Suppressor macrophage treated with lipopolysaccharide for 4 hours (primary cell): ENCODE data around the gene DGKH.
"Not testable (repeated sequence)": the region's sequence is repeated elsewhere in the genome, so short reads cannot be mapped to it uniquely, and the experiment has no call there.

Source experiments
- DNase-seq: peaks from one replicate; pipeline ENCODE4 v3.0.0-alpha.2; 2020

DGKH gene

DNA sequence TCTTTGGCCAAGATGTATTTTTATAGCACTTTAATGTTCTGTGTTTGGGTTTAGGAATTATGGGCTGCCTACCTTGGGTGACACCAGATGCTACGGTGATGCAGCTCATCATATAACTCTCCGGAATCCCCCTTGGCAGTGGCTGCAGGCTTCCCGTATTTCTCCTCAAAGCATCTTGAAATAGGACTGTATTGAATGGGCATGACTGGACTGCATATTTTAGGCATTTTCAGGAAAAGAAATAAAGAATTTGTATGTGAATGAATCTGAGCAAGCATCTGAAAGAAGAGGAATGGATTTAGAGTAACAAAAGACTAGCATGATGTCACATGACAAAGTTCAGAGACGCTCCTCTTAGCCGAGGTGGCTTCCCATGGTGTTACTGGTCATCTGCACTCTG, 70.6 kb downstream of the DGKH start:
- DNase-seq = no peak

GRCh38 chr13:42119875-42120274, 71.4 kb downstream of the DGKH start:
- no peak for DNase-seq

DNA sequence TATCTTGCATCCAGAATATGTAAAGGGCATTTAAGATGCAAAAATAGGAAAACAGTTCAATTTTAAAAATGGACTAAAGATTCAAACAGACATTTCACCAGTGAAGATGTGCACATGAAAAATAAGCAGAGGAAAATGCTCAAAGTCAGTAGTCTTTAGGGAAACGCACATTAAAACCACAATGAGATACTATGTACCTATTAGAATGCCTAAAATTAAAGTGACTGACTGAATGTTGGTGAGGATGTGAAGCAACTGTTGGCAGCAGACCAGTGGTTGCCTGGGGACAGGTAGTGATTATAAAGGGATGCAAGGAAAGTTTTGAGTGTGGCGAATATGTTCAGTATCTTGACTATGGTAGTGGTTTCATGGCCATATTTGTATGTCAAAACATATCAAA, 75.2 kb downstream of the DGKH start:
- no peak for DNase-seq

- no peak for DNase-seq
These were observed 76.6 kb downstream of the DGKH start for GRCh38 chr13:42125046-42125445.

GRCh38 chr13:42127047-42127446, 78.6 kb downstream of the DGKH start:
- no peak for DNase-seq

DNA sequence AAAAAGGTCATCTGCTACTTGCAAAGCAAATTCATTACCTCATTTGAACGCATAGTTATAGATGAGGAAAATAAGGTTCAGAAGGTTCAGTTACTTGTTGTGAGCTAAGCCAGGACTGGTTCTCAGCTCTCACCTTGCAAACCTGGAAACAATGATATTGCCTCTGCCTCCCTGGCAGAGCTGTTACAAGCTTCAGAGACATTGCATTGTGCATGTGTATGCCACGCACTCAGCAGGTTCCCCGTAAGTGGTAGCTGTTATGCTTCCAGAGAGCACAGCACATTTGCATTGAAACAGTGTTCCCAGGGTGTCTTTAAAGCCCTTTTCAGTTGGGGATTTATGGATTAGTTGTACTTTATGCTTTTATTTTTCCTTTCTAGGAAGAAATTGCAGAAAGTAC, 80.6 kb downstream of the DGKH start:
- no peak for DNase-seq

DNA sequence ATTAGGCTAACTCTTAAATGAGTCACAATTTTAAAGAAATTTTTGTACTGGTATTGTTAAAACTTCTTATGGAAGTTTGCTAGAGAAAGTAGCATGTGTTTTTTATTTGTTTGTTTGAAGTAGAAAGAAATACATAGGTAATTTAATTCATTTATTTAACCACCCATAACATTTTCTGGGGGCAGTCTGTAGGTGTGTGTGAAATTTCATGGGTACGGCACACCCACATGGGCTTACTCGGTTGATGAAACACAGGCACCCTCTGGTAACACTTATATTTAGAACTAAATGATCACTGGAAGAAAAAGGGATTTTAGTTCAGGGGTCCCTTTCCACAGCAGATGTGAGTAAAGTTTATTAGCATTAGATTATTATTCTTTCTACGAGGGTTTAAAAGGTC, 88.1 kb downstream of the DGKH start:
- no peak for DNase-seq

GRCh38 chr13:42137856-42138537, 89.5 kb downstream of the DGKH start:
- no peak for DNase-seq

GRCh38 chr13:42140494-42140893, 92.0 kb downstream of the DGKH start:
- DNase-seq = no peak

- not testable (repeated sequence) for DNase-seq
These were observed 92.6 kb downstream of the DGKH start for GRCh38 chr13:42141052-42141451.

DNA sequence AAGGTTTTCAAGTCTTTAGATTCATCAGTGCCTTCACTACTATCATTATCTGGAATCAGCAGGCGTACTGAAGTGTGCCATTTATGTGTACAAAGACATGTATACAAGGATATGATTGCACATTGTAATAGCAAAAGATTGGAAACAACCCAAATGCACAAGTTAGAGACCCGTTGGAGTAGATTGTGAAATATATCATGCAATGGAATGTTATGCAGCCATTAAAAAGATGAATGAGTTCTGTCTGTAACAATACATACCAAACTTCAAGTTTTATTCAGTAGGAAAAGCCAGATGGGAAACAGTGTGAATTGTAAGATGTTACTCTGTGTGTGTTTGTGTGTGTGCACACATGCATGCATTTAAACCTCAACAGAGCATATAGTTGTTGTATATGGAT, 97.9 kb downstream of the DGKH start:
- DNase-seq = no peak

- peak; percentile 8 for DNase-seq
These were observed 100.1 kb downstream of the DGKH start for GRCh38 chr13:42148538-42148937.

- DNase-seq = peak; percentile 70
These were observed 100.7 kb downstream of the DGKH start for GRCh38 chr13:42149136-42149535.

DNA sequence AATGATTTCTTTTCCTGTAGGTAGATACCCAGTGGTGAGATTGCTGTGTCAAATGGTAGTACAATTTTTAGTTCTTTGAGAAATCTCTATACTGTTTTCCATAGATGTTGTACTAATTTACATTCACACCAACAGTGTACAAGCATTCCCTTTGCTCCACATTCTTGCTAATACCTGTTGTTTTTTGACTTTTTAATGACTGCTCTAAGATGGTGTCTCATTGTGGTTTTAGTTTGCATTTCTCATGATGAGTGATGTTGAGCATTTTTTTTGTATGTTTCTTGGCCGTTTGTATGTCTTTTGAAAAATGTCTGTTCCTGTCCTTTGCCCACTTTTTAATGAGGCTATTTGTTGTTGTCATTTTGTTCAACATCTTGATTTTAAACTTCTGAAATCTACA, 103.3 kb downstream of the DGKH start:
- no peak for DNase-seq

- no peak for DNase-seq
These were observed 104.0 kb downstream of the DGKH start for GRCh38 chr13:42152495-42152894.

GRCh38 chr13:42153199-42154113, 105.0 kb downstream of the DGKH start:
- peak; percentile 52 for DNase-seq

DNA sequence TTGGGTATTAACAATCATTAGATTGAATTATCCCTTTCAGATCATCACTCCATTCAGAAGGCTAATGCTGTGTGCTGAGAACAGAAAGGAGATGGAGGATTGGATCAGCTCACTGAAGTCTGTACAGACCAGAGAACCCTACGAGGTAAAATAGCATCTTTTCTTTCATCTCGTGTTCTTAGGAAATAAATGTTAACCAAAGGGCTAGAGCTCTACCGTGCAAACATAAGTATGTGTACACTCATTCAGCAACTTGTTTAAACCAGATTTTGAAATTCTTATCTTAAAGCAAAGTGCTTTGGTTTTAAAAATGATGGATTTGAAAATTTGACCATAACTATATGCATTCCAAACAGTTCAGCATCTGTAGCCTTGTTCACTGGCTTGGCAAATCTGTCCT, 106.8 kb downstream of the DGKH start:
- DNase-seq = no peak

DNA sequence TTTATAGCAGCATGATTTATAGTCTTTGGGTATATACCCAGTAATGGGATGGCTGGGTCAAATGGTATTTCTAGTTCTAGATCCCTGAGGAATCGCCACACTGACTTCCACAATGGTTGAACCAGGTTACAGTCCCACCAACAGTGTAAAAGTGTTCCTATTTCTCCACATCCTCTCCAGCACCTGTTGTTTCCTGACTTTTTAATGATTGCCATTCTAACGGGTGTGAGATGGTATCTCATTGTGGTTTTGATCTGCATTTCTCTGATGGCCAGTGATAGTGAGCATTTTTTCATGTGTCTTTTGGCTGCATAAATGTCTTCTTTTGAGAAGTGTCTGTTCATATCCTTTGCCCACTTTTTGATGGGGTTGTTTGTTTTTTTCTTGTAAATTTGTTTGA, 114.9 kb downstream of the DGKH start:
- DNase-seq = not testable (repeated sequence)

GRCh38 chr13:42163910-42164309, 115.5 kb downstream of the DGKH start:
- not testable (repeated sequence) for DNase-seq

- DNase-seq = no peak
These were observed 116.2 kb downstream of the DGKH start for GRCh38 chr13:42164557-42165125.

DNA sequence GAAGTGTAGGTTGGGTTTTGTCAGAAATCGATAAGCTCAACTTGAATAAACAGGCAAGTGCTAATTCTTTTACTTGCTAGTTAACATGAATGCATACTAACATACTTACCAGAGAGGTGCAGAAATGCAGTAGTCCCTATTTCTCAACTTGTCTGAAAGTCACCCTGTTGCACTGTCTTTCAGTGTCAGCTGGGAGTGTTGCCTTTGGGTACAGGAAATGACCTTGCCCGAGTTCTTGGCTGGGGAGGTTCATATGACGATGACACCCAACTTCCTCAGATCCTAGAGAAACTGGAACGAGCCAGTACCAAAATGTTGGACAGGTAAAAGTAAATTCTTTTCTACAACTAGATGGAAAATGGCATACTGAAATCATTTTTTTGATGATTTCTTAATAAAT, 120.0 kb downstream of the DGKH start:
- DNase-seq = peak; percentile 7

DNA sequence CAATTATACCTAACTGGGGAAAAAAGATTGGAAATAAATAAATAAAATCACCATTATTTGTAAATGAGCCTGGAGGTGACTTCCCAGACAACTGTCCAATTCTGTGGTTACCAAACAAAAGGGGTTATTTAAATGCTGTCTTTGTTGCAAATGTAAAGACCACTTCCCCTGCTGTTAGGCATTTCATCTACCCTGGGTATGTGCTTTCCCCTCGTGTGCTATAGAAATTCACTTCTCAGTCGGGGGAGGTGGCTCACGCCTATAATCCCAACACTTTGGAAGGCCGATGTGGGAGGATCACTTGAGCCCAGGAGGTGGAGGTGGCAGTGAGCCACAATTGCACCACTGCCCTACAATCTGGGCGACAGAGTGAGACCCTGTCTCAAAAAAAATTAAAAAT, 121.6 kb downstream of the DGKH start:
- DNase-seq = no peak

- no peak for DNase-seq
These were observed 125.4 kb downstream of the DGKH start for GRCh38 chr13:42173789-42174343.
